Measurements from ENCODE around the gene ARVCF. TPM values are rescaled to one million over a fixed set of nuclear protein-coding genes. Genes with fewer than 3 reads are reported as not detected.

The ARVCF gene
- total and polyA plus RNA-seq, 2 of the 8 experiments (the other 6 are each of a cell fraction or from before 2014, with no cell fraction given) = 31.0 to 43.2 TPM

GRCh38 chr22:20043057-20043996 lies 26.7 kb upstream of the ARVCF start:
- no peaks in the 10 kb centered on the region for H3K79me1 ChIP-seq (ENCODE audit: low read depth, low read length)
- ChIA-PET CTCF (ENCODE audit: partially characterized antibody) (interaction anchor here (1.0 to 1.6 kb wide), 3 partner anchors 10 to 42 kb away, joined by 3 to 4 read pairs (median 3); no protein-coding TSS in a partner anchor), POLR2A (ENCODE audit: partially characterized antibody) (interaction anchor here (1.1 to 1.2 kb wide), 4 partner anchors 10 to 140 kb away, joined by 3 read pairs; partner anchors contain the start of gene DGCR8)
- no peak overlapping the region for H2BK120ac ChIP-seq (replicated peaks; ENCODE audit: low read depth, low read length)
- no peak overlapping the region for H2BK5ac ChIP-seq (ENCODE audit: low read depth, low read length)
- no peak overlapping the region for H3K4me2 ChIP-seq (ENCODE audit: insufficient read depth in 1 of 2, low read depth in 2 of 2, low read length in 2 of 2)
- no peak overlapping the region for H2BK20ac ChIP-seq (ENCODE audit: low read length)
- no peaks in the 10 kb centered on the region for H3K27me3 ChIP-seq (replicated peaks in 1 of 4; ENCODE audit: control insufficient read depth in 3 of 4, extremely low read depth in 1 of 4, insufficient read depth in 3 of 4, low read length in 3 of 4)
- H4K20me1 ChIP-seq (replicated peaks in 1 of 2; ENCODE audit: control insufficient read depth in 1 of 2, insufficient read depth in 2 of 2, low read length in 2 of 2) = peaks cover 0 to 5% of the 10 kb centered on the region in 2 experiments
- H4K8ac ChIP-seq (ENCODE audit: extremely low read depth, insufficient read depth, low read length) = peak overlapping the region; percentile 36; the same call in 1 of the 2 replicates
- no peak overlapping the region for H2BK12ac ChIP-seq (ENCODE audit: low read depth, low read length)
- H2BK15ac ChIP-seq (ENCODE audit: low read length) = no peak overlapping the region
- 91% methylated on average over 26 of the region's 26 CpGs; no CpG with 5 or more reads in 1 of the 2 experiments for WGBS, 2 experiments (ENCODE audit: extremely low coverage in 1 of 2, insufficient coverage in 1 of 2, insufficient read length in 1 of 2, insufficient replicate concordance in 2 of 2, low coverage in 1 of 2, low lambda C conversion rate in 2 of 2, missing lambda C conversion rate in 1 of 2)
- no peak overlapping the region for H3K9ac ChIP-seq (replicated peaks in 1 of 4; ENCODE audit: extremely low read depth in 1 of 4, low read depth in 3 of 4, low read length in 3 of 4)
- no peaks in the 10 kb centered on the region for H3K9me3 ChIP-seq (ENCODE audit: insufficient read depth in 2 of 2, low read depth in 1 of 2, low read length in 1 of 2)
- no peak overlapping the region for H4K91ac ChIP-seq (replicated peaks; ENCODE audit: insufficient read length, low read length)
- DNase-seq (ENCODE audit: low read depth in 1 of 2, low spot score in 2 of 2) (no peak), FAIRE-seq (no peak)
- no peak overlapping the region for H3K18ac ChIP-seq (ENCODE audit: extremely low read depth, low read length)
- no peak overlapping the region for H3K4me3 ChIP-seq (ENCODE audit: extremely low read depth in 1 of 4, insufficient read depth in 2 of 4, low read depth in 3 of 4, low read length in 4 of 4)
- H3K23me2 ChIP-seq (ENCODE audit: low read depth, low read length) = no peaks in the 10 kb centered on the region
- H4K5ac ChIP-seq (ENCODE audit: insufficient read length, low read depth, low read length) = no peak overlapping the region
- no peak overlapping the region for H3K4ac ChIP-seq (replicated peaks; ENCODE audit: insufficient read length, low read depth, low read length)
- no peak overlapping the region for H3K56ac ChIP-seq (replicated peaks; ENCODE audit: insufficient read length, low read depth, low read length)
- H3K79me2 ChIP-seq (ENCODE audit: control insufficient read depth in 1 of 2, insufficient read depth in 2 of 2, low read length in 2 of 2) = no peaks in the 10 kb centered on the region
- H3K36me3 ChIP-seq (ENCODE audit: control insufficient read depth in 2 of 4, insufficient read depth in 4 of 4, low read length in 3 of 4) = no peaks in the 10 kb centered on the region
- H3K4me1 ChIP-seq (replicated peaks in 1 of 4; ENCODE audit: control insufficient read depth in 3 of 4, insufficient read depth in 4 of 4, low read length in 3 of 4) = no peaks in the 10 kb centered on the region
- H2AK5ac ChIP-seq (ENCODE audit: low read depth, low read length) = no peak overlapping the region
- H3K27ac ChIP-seq (ENCODE audit: low read depth, low read length) = no peak overlapping the region
- no peak overlapping the region for H3K14ac ChIP-seq (ENCODE audit: insufficient read length)
- H2AFZ ChIP-seq (ENCODE audit: low read length) = no peak overlapping the region
- no peak overlapping the region for H3K23ac ChIP-seq (ENCODE audit: insufficient read length)
- no peak for TF ChIP-seq CHD2 (IDR thresholded peaks at IDR 0.05; ENCODE audit: low read length)
- TF ChIP-seq KDM4A (IDR thresholded peaks at IDR 0.05; ENCODE audit: low read depth, low read length, severe bottlenecking) = no peak
- TF ChIP-seq SAP30 (IDR thresholded peaks at IDR 0.05; ENCODE audit: insufficient read depth, insufficient replicate concordance, low read length) = no peak
- no peak for TF ChIP-seq CTBP2 (IDR thresholded peaks at IDR 0.05; ENCODE audit: borderline replicate concordance, insufficient read depth, insufficient read length, low read length)
- TF ChIP-seq SRF (IDR thresholded peaks at IDR 0.05; ENCODE audit: low read depth, low read length) = no peak
- no peak for TF ChIP-seq GABPA (IDR thresholded peaks at IDR 0.05; ENCODE audit: borderline replicate concordance, insufficient read depth, low read length)
- TF ChIP-seq TAF7 (optimal IDR thresholded peaks at IDR 0.05; ENCODE audit: borderline replicate concordance, low read depth, low read length) = no peak
- no peak for TF ChIP-seq SP4 (IDR thresholded peaks at IDR 0.05; ENCODE audit: low read length)
- TF ChIP-seq RXRA (IDR thresholded peaks at IDR 0.05; ENCODE audit: insufficient read depth, low read depth, low read length) = no peak
- TF ChIP-seq MAFK (IDR thresholded peaks at IDR 0.05; ENCODE audit: low read depth, low read length) = no peak
- TF ChIP-seq TCF12 (IDR thresholded peaks at IDR 0.05; ENCODE audit: low read depth, low read length) = no peak
- no peak for TF ChIP-seq ZNF274 (IDR thresholded peaks at IDR 0.05; ENCODE audit: borderline replicate concordance, extremely low read depth, low read length)
